NCI-H460 (cell line): ENCODE data around the gene TDRD6. TPM values are rescaled to one million over a fixed set of nuclear protein-coding genes. Genes with fewer than 3 reads are reported as not detected.
"Not testable (repeated sequence)": the region's sequence is repeated elsewhere in the genome, so short reads cannot be mapped to it uniquely, and the experiment has no call there.

Experiments used
- DNase-seq: peaks from one replicate; pipeline ENCODE4 v3.0.0-alpha.2; 2016; ENCODE audit warnings: low read depth; ENCODE audit errors: extremely low read depth
- total RNA-seq: library from RNA; depleted of rRNA; stranded (reverse); fragments of >200 nt; shearing (Covaris generic); gene quantifications from 2 replicates; pipeline ENCODE4 v1.2.3, GENCODE V29; 2014; rRNA removed

The TDRD6 gene
- total RNA-seq, 1 experiment from 2014 or later, result 0.25 TPM

- DNase-seq, result no peak
These were observed 49.2 kb downstream of the TDRD6 start for GRCh38 chr6:46736906-46737305.

GRCh38 chr6:46741482-46741881, 53.8 kb downstream of the TDRD6 start:
- no peak for DNase-seq

GRCh38 chr6:46741910-46742309, 54.2 kb downstream of the TDRD6 start:
- no peak for DNase-seq

- DNase-seq, result no peak
These were observed 55.9 kb downstream of the TDRD6 start for GRCh38 chr6:46743425-46744158.

GRCh38 chr6:46744159-46744725, 56.6 kb downstream of the TDRD6 start:
- not testable (repeated sequence) for DNase-seq

GRCh38 chr6:46745973-46746372, 58.3 kb downstream of the TDRD6 start:
- no peak for DNase-seq

- DNase-seq, result no peak
These were observed 59.0 kb downstream of the TDRD6 start, which contains the start of gene ANKRD66 for GRCh38 chr6:46746696-46747095. TSS of gene ANKRD66 (plus strand) at chr6:46746933. CDS start at chr6:46751949, 5,016 bp downstream.

GRCh38 chr6:46748940-46749503, 61.3 kb downstream of the TDRD6 start:
- DNase-seq, result no peak

GRCh38 chr6:46749731-46750130, 62.0 kb downstream of the TDRD6 start:
- no peak for DNase-seq

- no peak for DNase-seq
These were observed 64.0 kb downstream of the TDRD6 start for GRCh38 chr6:46751658-46752057.

Other genes with a start within 250 kb of the TDRD6 start
- gene RCAN2, start 196.4 kb upstream of the TDRD6 start, total RNA-seq, result not detected in 2 replicates
- gene CYP39A1, start 35.1 kb upstream of the TDRD6 start, total RNA-seq, result 9.1 and 10.6 TPM in 2 replicates
- 8.8 and 22.6 TPM in 2 replicates for gene SLC25A27, start 34.9 kb upstream of the TDRD6 start, total RNA-seq
- 7.9 and 10.6 TPM in 2 replicates for gene PLA2G7, start 47.5 kb downstream of the TDRD6 start, total RNA-seq
- not detected in 2 replicates for gene ANKRD66, start 59.0 kb downstream of the TDRD6 start, total RNA-seq
- gene MEP1A, start 105.5 kb downstream of the TDRD6 start, total RNA-seq, result not detected in 2 replicates
- gene ADGRF5, start 234.1 kb downstream of the TDRD6 start, total RNA-seq, result 0.05 TPM in 1 of 2 replicates, not detected in the other